ENCODE measurements around the gene USHBP1. TPM values are rescaled to one million over a fixed set of nuclear protein-coding genes. Genes with fewer than 3 reads are reported as not detected.

USHBP1 gene
- total and polyA plus RNA-seq, 2 of the 4 experiments (the other 2 are of a cell fraction), result not detected

DNA sequence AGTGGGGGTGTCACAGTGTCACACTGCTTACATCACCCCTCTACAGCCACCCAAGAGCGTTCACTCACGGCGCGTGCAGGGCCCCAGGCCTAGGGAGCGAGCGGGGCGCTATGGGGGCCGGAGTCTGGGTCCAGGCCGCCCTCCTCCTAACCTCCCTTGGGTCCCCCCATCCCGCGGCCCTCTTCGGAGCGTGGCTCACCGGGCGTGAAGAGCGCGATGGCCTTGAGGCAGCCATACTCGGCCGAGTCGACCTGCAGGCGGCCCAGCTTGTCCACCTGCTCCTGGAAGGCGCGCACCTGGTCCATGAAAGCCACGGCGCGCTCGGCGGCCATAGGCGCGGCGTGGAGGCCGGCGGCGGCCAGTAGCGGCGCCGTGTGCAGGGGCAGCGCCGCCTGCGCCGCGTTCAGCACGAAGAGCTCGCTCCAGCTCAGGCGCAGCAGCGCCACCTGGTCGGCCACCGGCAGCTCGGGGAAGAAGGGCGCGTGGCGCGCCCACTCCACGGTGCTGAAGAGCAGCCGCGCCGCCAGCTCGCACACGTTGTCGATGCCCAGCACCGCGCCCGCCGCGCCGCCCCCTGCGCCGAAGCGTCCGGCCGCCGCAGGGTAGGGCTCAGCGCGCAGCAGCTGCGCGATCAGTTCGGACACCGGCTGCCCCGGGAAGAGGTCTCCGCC, 29.1 kb downstream of the USHBP1 start:
- H4K5ac ChIP-seq (ENCODE audit: low read depth, low read length), result no peak overlapping the region
- TF ChIP-seq BHLHE40 (IDR thresholded peaks at IDR 0.05; ENCODE audit: low read depth, low read length), result no peak
- TF ChIP-seq FOS (IDR thresholded peaks at IDR 0.05; ENCODE audit: low read depth, low read length), result no peak
- TF ChIP-seq POLR2A (IDR thresholded peaks at IDR 0.05; ENCODE audit: low read depth, low read length), result no peak
- TF ChIP-seq, protein P1, sequence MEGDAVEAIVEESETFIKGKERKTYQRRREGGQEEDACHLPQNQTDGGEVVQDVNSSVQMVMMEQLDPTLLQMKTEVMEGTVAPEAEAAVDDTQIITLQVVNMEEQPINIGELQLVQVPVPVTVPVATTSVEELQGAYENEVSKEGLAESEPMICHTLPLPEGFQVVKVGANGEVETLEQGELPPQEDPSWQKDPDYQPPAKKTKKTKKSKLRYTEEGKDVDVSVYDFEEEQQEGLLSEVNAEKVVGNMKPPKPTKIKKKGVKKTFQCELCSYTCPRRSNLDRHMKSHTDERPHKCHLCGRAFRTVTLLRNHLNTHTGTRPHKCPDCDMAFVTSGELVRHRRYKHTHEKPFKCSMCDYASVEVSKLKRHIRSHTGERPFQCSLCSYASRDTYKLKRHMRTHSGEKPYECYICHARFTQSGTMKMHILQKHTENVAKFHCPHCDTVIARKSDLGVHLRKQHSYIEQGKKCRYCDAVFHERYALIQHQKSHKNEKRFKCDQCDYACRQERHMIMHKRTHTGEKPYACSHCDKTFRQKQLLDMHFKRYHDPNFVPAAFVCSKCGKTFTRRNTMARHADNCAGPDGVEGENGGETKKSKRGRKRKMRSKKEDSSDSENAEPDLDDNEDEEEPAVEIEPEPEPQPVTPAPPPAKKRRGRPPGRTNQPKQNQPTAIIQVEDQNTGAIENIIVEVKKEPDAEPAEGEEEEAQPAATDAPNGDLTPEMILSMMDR (conservative IDR thresholded peaks at IDR 0.05; ENCODE audit: low read depth, low read length), result peak; percentile 51
- TF ChIP-seq RAD21 (IDR thresholded peaks at IDR 0.05; ENCODE audit: low read length), result peak; percentile 49
- peak; percentile 20; the same call in 1 of the 2 replicates for TF ChIP-seq MAZ (IDR thresholded peaks at IDR 0.05; ENCODE audit: borderline replicate concordance, low read depth, low read length)
- TF ChIP-seq SMC3 (IDR thresholded peaks at IDR 0.05; ENCODE audit: low read depth, low read length), result peak; percentile 20; the same call in 1 of the 2 replicates
- no peak for TF ChIP-seq MAFK (IDR thresholded peaks at IDR 0.05; ENCODE audit: low read depth, low read length)
- no peak for TF ChIP-seq CEBPB (IDR thresholded peaks at IDR 0.05; ENCODE audit: low read depth, low read length)
- TF ChIP-seq RCOR1 (IDR thresholded peaks at IDR 0.05; ENCODE audit: insufficient replicate concordance, low read length), result no peak
- TF ChIP-seq, protein P2, sequence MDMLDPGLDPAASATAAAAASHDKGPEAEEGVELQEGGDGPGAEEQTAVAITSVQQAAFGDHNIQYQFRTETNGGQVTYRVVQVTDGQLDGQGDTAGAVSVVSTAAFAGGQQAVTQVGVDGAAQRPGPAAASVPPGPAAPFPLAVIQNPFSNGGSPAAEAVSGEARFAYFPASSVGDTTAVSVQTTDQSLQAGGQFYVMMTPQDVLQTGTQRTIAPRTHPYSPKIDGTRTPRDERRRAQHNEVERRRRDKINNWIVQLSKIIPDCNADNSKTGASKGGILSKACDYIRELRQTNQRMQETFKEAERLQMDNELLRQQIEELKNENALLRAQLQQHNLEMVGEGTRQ (IDR thresholded peaks at IDR 0.05; ENCODE audit: low read depth, low read length), result no peak
- no peak for TF ChIP-seq NFE2L2 (IDR thresholded peaks at IDR 0.05; ENCODE audit: low read depth, low read length)
- TF ChIP-seq, protein P3, sequence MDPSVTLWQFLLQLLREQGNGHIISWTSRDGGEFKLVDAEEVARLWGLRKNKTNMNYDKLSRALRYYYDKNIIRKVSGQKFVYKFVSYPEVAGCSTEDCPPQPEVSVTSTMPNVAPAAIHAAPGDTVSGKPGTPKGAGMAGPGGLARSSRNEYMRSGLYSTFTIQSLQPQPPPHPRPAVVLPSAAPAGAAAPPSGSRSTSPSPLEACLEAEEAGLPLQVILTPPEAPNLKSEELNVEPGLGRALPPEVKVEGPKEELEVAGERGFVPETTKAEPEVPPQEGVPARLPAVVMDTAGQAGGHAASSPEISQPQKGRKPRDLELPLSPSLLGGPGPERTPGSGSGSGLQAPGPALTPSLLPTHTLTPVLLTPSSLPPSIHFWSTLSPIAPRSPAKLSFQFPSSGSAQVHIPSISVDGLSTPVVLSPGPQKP (IDR thresholded peaks at IDR 0.05; ENCODE audit: borderline replicate concordance, low read depth, low read length), result no peak
- peak; percentile 95 for TF ChIP-seq MXI1 (IDR thresholded peaks at IDR 0.05; ENCODE audit: borderline replicate concordance, low read depth, low read length)
- no peak overlapping the region for H2BK120ac ChIP-seq (ENCODE audit: low read depth, low read length)
- H3K4me2 ChIP-seq (ENCODE audit: low read depth, low read length), result peak overlapping the region; percentile 66
- peak overlapping the region; percentile 96 for H2AK9ac ChIP-seq (replicated peaks; ENCODE audit: low read depth, low read length, poor library complexity)
- peak overlapping the region; percentile 91 for H2AFZ ChIP-seq (replicated peaks; ENCODE audit: low read length, poor library complexity)
- no peak overlapping the region for H4K91ac ChIP-seq (ENCODE audit: insufficient read depth, low read depth, low read length)
- CTCF ChIA-PET, result interaction anchor here (0.6 to 1.3 kb wide), 3 partner anchors 32 to 183 kb away, joined by 3 read pairs; partner anchors contain the start of gene ANKLE1
- BruUV-seq (replicated peaks), result no TSS peak
- peak overlapping the region; percentile 36; the same call in 1 of the 2 replicates for H3K27ac ChIP-seq (ENCODE audit: insufficient read depth, low read length)
- H3K79me1 ChIP-seq (ENCODE audit: low read depth in 1 of 2, low read length in 2 of 2), result peaks cover 33 to 63% of the 10 kb centered on the region in 2 experiments
- peak overlapping the region in 1 of 2 experiments; percentile 82; a peak in 1 of 4 replicates for H4K8ac ChIP-seq (ENCODE audit: low read depth in 2 of 2, low read length in 2 of 2)
- peaks cover 5% of the 10 kb centered on the region for H3K9me1 ChIP-seq (ENCODE audit: insufficient read depth, low read length)
- H3K4me3 ChIP-seq (ENCODE audit: insufficient read depth, low read depth, low read length), result peak overlapping the region; percentile 54
- no peak overlapping the region for H2BK15ac ChIP-seq (ENCODE audit: low read depth, low read length)
- dilution Hi-C loops (cut with HindIII; ENCODE audit: low sequenced_read_pairs, unreplicated experiment), result no loop called here
- H3K14ac ChIP-seq (replicated peaks; ENCODE audit: low read depth, low read length), result 0 out of 2 replicates have a peak overlapping the region, but pooled peaks have one; percentile 28
- H3K4ac ChIP-seq (ENCODE audit: low read depth, low read length), result peak overlapping the region; percentile 29; the same call in 1 of the 2 replicates
- peak overlapping the region; percentile 45; the same call in 1 of the 2 replicates for H2AK5ac ChIP-seq (ENCODE audit: low read depth, low read length)
- DNase-seq (peak; percentile 76), ATAC-seq (ENCODE audit: low read depth) (peak; percentile 90)
- H4K20me1 ChIP-seq (ENCODE audit: insufficient read depth, low read length), result peaks cover 11% of the 10 kb centered on the region
- H3K18ac ChIP-seq (ENCODE audit: low read depth, low read length), result no peak overlapping the region
- H2BK20ac ChIP-seq (ENCODE audit: low read depth, low read length), result no peak overlapping the region
- POLR2A ChIA-PET (ENCODE audit: unreplicated experiment), result interaction anchor here (1.0 kb wide), 1 partner anchor 9 kb away, joined by 3 read pairs; no protein-coding TSS in a partner anchor
- H3K4me1 ChIP-seq (ENCODE audit: control insufficient read depth, insufficient read depth, low read length), result peaks cover 12% of the 10 kb centered on the region
- WGBS, 2 experiments (ENCODE audit: extremely low coverage in 2 of 2, insufficient read length in 1 of 2), result 3% methylated on average over 29 of the region's 80 CpGs; no CpG with 5 or more reads in 1 of the 2 experiments
- H3K36me3 ChIP-seq (ENCODE audit: control insufficient read depth, insufficient read depth, low read length), result peaks cover 34% of the 10 kb centered on the region
- in situ Hi-C loops (cut with MboI; ENCODE audit: low sequenced_read_pairs), result no loop called here
- no peaks in the 10 kb centered on the region for H3K27me3 ChIP-seq (ENCODE audit: control insufficient read depth, insufficient read depth, low read length)
- H3K9ac ChIP-seq (ENCODE audit: low read depth, low read length), result peak overlapping the region; percentile 19; the same call in 1 of the 2 replicates
- H3K9me3 ChIP-seq (ENCODE audit: control insufficient read depth, insufficient read depth, low read length), result no peaks in the 10 kb centered on the region
- H3K56ac ChIP-seq (ENCODE audit: extremely low read depth, insufficient read depth, low read length), result no peak overlapping the region
- intact Hi-C loops (cut with micrococcal nuclease), result no loop called here
- peak overlapping the region; percentile 27 for H2BK5ac ChIP-seq (ENCODE audit: low read depth, low read length, poor library complexity, severe bottlenecking)
- 0 out of 2 replicates have a peak overlapping the region, but pooled peaks have one; percentile 34 for H3K23ac ChIP-seq (ENCODE audit: low read depth, low read length)
